Fibroblast of lung (primary cell): ENCODE data around the gene P3H3.

Source experiments
- EZH2 ChIP-seq: IDR thresholded peaks from 2 replicates; pipeline ENCODE4 v1.5.1; 2012; ENCODE audit warnings: low read length, control low read depth, mild to moderate bottlenecking; ENCODE audit errors: missing control alignments
- TF ChIP-seq, protein P1 (sequence below), 2 donors: IDR thresholded peaks in 1 of 2; conservative IDR thresholded peaks in 1 of 2; 1 replicate in 1 of 2; 2 replicates in 1 of 2; pipeline ENCODE4 v1.5.1; 2011 to 2012; ENCODE audit warnings: low read length in 2 of 2, control low read depth in 1 of 2, inconsistent platforms in 1 of 2, low read depth in 1 of 2, mild to moderate bottlenecking in 1 of 2

DNA sequence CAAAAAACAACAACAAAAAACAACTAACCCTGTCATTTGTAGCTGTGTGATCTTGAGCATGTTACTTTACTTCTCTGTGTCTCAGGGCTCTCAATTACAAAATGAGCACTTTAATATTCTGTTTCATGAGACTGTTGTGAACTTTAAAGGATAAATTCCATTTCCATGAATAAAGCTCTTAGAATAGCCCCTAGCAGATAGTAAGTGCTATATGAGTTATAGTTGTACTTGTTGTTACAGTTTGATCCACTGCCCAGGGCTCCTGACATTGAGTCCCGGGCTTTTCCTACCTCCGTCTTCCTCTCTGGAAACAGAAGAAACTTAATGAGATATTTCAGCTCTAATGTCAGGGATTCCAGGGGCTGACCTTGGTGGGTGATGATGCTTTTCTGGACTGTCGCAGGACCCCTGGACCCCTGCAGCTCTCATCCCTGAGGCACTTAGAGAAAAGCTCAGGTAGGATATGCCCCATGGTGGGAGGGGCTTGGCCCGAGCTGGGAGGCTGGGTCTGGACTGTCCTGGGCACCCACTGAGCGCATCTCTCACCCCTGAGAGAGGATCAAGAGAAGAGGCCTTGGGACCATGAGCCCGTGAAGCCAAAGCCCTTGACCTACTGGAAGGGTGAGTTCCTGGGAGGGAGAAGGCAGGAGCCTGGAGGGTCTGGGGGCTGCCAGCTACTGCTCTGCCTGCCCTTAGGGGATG, 5.1 kb downstream of the P3H3 start:
- TF ChIP-seq, protein P1, sequence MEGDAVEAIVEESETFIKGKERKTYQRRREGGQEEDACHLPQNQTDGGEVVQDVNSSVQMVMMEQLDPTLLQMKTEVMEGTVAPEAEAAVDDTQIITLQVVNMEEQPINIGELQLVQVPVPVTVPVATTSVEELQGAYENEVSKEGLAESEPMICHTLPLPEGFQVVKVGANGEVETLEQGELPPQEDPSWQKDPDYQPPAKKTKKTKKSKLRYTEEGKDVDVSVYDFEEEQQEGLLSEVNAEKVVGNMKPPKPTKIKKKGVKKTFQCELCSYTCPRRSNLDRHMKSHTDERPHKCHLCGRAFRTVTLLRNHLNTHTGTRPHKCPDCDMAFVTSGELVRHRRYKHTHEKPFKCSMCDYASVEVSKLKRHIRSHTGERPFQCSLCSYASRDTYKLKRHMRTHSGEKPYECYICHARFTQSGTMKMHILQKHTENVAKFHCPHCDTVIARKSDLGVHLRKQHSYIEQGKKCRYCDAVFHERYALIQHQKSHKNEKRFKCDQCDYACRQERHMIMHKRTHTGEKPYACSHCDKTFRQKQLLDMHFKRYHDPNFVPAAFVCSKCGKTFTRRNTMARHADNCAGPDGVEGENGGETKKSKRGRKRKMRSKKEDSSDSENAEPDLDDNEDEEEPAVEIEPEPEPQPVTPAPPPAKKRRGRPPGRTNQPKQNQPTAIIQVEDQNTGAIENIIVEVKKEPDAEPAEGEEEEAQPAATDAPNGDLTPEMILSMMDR (conservative IDR thresholded peaks at IDR 0.05 in 1 of 2, IDR thresholded peaks at IDR 0.05 in 1 of 2; ENCODE audit: low read depth in 1 of 2, low read length in 2 of 2): no peak
- no peak for TF ChIP-seq EZH2
